Adipocyte (in vitro differentiated cells): ENCODE measurements around the gene LRRC28.
"Not testable (repeated sequence)": the region's sequence is repeated elsewhere in the genome, so short reads cannot be mapped to it uniquely, and the experiment has no call there.

Experiments
- DNase-seq: peaks from one replicate; pipeline ENCODE4 v3.0.0-alpha.2; 2015; ENCODE audit warnings: low read depth
- H3K27me3 ChIP-seq: replicated peaks from 2 replicates; pipeline ENCODE4 v1.7.0; 2013; ENCODE audit warnings: mild to moderate bottlenecking, low read length, moderate library complexity; ENCODE audit not compliant: control insufficient read depth, insufficient read depth
- H3K36me3 ChIP-seq: 2 replicates; pipeline ENCODE4 v1.7.0; 2013; ENCODE audit warnings: low read length, mild to moderate bottlenecking, moderate library complexity; ENCODE audit not compliant: control insufficient read depth, insufficient read depth, severe bottlenecking
- H3K4me1 ChIP-seq: 2 replicates; pipeline ENCODE4 v1.7.0; 2013; ENCODE audit warnings: mild to moderate bottlenecking, low read length, moderate library complexity; ENCODE audit not compliant: control insufficient read depth, insufficient read depth
- H3K4me3 ChIP-seq: 2 replicates; pipeline ENCODE4 v1.7.0; 2013; ENCODE audit warnings: mild to moderate bottlenecking, low read length, moderate library complexity
- H3K9ac ChIP-seq: 2 replicates; pipeline ENCODE4 v1.7.0; 2013; ENCODE audit warnings: mild to moderate bottlenecking, low read length, moderate library complexity
- H3K9me3 ChIP-seq: 2 replicates; pipeline ENCODE4 v1.7.0; 2013; ENCODE audit warnings: mild to moderate bottlenecking, low read length, moderate library complexity; ENCODE audit not compliant: control insufficient read depth

Gene LRRC28

DNA sequence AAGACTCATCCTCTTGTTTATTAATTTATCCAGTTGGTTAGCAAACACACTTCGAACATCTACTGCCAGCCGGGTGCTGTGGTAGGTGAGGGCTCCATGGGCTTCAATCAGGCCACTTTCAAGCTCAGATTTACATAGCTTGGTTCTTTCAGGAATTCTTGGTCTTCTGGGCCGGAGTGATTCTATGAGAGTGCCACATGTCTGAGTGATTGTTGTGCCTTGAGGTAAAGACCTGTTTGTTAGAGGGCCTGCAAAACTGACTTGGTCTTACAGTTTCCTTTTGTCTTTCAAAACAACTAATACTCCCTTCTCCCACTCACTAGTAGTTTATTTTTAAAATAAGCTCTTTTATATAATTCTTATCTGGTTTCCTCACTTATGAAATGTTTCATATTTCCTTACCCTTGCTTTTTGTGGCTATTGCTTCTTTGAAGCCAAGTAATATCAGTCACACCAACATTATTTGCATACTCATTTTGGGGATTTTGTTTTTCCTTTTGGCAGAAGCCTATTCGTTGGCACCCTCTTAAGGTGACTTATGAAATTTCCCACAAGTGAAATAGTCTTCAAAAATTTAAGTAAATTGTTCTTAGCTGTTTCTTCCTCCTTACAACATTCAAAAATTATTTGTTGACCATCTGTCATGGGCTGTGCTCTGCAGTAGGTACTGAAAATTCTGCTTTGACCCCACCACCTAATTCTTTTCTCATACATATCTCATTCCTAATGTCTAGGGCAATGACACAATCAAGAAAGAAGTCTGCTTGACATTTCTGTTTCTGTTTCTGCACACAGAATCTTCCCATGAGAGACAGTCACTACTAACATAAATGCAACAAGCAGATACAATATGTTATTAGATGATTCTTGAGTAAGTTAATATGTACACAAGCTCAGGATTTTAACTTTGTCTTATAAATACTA, 120.2 kb downstream of the LRRC28 start:
- peak overlapping the region; percentile 24 for H3K4me3 ChIP-seq
- peak; percentile 39 for DNase-seq
- no peaks in the 10 kb centered on the region for H3K27me3 ChIP-seq
- peaks cover 20% of the 10 kb centered on the region for H3K9me3 ChIP-seq
- H3K36me3 ChIP-seq = peaks cover 12% of the 10 kb centered on the region
- H3K4me1 ChIP-seq = peaks cover 15% of the 10 kb centered on the region
- peak overlapping the region; percentile 46 for H3K9ac ChIP-seq

DNA sequence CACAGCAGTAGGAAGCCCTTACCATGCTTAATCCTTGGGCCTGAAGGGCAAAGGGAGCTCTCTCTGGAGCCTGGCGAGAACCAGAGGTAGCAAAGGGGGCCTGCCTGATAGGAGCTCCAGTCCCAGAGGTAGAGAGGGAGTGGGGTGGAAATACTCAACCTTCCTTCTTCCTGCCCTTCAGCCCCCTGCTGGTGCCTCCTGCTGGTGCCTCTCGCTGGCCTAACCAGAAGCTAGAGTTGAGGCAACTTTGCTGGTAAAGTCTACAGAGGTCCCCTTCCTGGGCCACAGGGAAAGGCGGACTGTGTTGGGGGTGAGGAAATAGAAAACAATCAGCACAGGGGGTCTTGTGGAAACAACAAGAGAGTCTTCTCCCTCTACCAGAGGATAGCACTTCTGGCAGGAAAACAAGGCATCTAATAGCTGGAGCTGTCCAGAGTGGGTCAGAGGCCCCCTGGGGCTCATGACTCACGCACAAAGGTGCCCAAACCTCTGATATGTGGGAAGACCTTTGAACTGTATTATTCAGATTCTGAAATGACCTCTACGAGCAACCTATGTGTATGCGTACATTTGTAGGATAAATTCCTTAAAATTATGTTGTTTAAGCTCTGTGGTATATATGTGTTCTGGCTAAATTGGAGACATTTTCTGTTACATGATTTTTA, 133.9 kb downstream of the LRRC28 start:
- Histone ChIP-seq H3K9me3 (no peaks in the 10 kb centered on the region), H3K36me3 (no peaks in the 10 kb centered on the region), H3K27me3 (no peaks in the 10 kb centered on the region), H3K9ac (no peak overlapping the region), H3K4me1 (peaks cover 15% of the 10 kb centered on the region), H3K4me3 (no peak overlapping the region)
- no peak for DNase-seq

DNA sequence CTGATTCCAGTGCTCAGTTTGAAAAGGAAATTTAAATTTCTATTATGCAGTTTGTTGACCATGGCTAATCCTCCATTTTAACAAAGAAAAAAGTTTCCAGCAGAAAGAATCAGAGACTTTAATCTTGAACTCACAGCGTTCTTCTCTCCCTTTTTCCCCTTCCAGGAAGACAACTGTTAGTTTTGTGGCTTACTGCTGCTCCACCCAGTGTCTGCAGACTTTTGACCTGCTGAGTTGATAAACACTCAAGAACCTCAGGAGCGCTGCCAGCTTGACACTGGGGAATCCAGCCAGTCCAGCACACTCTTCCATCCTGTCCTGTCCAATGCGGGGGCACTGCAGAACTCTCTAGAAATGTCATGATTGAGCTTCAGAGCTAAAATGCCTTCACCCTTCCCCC, 134.6 kb downstream of the LRRC28 start:
- Histone ChIP-seq H3K4me3 (peak overlapping the region; percentile 13), H3K9me3 (no peaks in the 10 kb centered on the region), H3K27me3 (no peaks in the 10 kb centered on the region), H3K4me1 (peaks cover 15% of the 10 kb centered on the region), H3K36me3 (no peaks in the 10 kb centered on the region), H3K9ac (no peak overlapping the region)
- DNase-seq = peak; percentile 15

DNA sequence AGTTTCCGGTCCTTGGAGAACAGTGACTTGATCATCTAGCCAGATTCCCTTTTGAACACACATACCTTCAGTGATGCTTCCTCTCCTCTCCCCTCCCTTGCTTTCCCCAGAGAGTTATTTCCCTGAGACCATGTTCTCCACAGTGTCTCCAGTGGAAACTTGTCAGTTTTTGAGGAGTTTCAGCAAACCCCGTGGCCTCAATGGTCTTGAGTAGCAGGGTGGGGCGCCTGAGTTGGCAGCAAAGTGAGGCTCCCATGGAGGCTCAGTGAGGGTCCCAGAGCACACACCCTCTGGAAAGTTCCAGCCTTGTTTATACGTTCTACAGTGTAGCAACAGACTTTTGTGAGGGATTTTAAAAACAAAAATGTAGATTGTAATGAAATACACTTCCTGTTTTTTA, 135.1 kb downstream of the LRRC28 start:
- Histone ChIP-seq H3K4me3 (no peak overlapping the region), H3K36me3 (no peaks in the 10 kb centered on the region), H3K9ac (no peak overlapping the region), H3K27me3 (no peaks in the 10 kb centered on the region), H3K4me1 (peaks cover 15% of the 10 kb centered on the region), H3K9me3 (peaks cover 2% of the 10 kb centered on the region)
- no peak for DNase-seq

DNA sequence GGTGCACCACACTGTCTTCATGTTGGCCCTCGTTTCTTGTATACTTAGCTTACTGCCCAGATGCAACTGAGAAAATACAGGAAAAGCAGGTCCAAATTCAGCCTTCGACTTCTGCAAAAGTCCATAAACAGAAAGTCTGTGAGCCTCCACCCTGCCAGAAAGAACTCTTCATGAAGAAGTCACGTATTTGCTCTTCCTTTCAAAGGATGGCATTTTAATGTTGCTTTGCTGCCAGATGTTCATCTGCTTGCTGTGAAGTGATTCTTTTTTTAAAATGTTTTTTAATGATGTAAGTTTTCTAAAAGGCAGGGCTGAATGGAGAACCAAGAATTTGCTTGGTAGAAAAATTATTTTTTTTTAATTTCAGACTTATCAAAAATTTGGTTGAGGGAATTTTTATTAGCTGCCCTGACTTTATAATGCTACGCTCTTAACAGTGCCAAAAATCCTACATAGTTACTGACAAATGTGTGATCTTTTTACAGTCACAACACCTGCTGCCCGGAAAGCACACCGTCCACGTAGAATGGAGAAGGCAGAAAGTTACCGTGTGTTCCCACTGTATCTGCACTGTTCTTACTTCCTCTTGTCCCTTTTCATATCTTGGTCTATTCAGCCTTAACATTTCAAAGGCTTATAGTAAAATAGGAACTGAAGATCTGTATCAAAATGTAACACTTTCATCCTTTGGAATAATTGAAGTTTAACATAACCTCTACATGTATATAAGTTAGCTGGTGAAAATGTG, 136.3 kb downstream of the LRRC28 start:
- no peaks in the 10 kb centered on the region for H3K36me3 ChIP-seq
- H3K9me3 ChIP-seq = peaks cover 14% of the 10 kb centered on the region
- H3K27me3 ChIP-seq = no peaks in the 10 kb centered on the region
- DNase-seq = no peak
- no peak overlapping the region for H3K4me3 ChIP-seq
- no peak overlapping the region for H3K9ac ChIP-seq
- peaks cover 15% of the 10 kb centered on the region for H3K4me1 ChIP-seq

DNA sequence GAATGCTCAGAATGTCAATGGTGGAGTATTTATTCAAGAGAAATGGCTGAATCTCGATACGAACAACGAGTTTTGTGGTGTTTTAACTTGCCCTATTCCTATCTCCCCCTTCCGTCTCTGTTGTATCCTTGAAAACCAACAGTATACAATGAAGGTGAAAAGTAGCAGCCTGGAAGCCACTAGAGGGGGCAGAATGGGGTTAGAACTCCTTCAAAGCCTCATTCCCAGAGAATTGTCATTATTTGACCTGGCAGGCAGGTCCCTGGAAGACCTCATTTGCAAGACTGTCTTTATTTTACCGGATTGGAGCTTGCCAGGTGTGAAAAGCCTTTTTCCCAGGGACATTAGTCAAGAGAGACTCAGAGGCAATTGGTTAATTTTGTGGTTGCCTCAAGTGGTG, 139.4 kb downstream of the LRRC28 start:
- Histone ChIP-seq H3K27me3 (no peaks in the 10 kb centered on the region), H3K36me3 (no peaks in the 10 kb centered on the region), H3K4me3 (no peak overlapping the region), H3K9ac (no peak overlapping the region), H3K9me3 (peaks cover 20% of the 10 kb centered on the region), H3K4me1 (peaks cover 9% of the 10 kb centered on the region)
- DNase-seq = no peak

DNA sequence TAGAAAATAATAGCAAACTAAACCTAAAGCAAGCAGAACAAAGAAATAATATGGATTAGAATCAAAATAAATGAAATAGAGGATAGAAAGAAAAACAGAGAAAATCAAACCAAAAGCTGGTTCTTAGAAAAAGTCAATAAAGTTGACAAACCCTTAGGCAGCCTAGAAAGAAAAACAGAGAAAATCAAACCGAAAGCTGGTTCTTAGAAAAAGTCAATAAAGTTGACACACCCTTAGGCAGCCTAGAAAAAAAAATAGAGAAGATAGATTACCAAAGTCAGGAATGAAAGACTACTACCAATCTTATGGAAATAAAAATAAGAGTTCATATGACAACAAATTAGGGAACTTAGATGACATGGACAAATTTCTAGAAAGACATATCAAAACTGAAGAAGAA, 142.4 kb downstream of the LRRC28 start:
- Histone ChIP-seq H3K27me3 (no peaks in the 10 kb centered on the region), H3K4me3 (no peak overlapping the region), H3K9me3 (peaks cover 20% of the 10 kb centered on the region), H3K36me3 (no peaks in the 10 kb centered on the region), H3K9ac (no peak overlapping the region), H3K4me1 (peaks cover under 1% of the 10 kb centered on the region)
- no peak for DNase-seq

DNA sequence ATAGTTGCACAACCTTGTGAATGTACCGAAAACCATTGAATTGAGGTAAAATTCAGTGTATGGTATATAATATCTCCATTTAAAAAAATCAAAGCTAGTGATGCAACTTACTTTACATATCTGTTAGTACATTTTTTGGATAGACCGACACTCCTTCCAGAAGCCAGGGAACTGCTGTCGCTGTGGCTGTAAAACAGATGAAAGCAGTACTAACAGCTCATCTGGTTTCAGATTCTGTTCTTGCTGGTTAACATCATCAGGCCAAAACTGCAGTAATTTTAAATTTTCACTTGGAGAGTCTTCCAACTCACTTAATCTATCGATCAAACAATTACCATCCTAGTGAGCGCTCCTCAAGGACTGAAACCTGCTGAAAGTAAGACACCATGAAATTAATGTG, 145.1 kb downstream of the LRRC28 start:
- no peaks in the 10 kb centered on the region for H3K36me3 ChIP-seq
- H3K9ac ChIP-seq = no peak overlapping the region
- no peak overlapping the region for H3K4me3 ChIP-seq
- H3K27me3 ChIP-seq = no peaks in the 10 kb centered on the region
- peaks cover 18% of the 10 kb centered on the region for H3K9me3 ChIP-seq
- H3K4me1 ChIP-seq = peaks cover 5% of the 10 kb centered on the region
- no peak for DNase-seq

DNA sequence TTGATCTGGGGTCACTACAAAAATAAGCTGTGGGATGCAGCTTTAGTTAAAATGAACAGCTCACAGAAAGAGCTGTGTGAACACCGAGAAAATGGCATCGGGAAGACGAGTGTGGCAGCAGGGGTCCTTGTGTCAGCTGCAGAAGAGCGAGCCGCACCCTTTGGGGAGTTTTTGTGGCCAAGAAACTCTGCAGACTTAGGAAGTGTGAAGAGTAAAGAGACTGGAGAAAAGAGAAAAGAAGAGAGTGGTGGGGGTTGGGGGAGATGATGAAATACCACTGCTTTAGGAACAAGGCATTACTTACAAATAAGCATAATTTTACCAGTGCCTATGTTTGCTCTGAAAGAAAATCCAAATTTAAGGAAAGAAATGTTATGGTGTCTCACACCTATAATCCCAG, 147.8 kb downstream of the LRRC28 start:
- Histone ChIP-seq H3K4me1 (peaks cover 5% of the 10 kb centered on the region), H3K9me3 (no peaks in the 10 kb centered on the region), H3K9ac (no peak overlapping the region), H3K27me3 (no peaks in the 10 kb centered on the region), H3K36me3 (no peaks in the 10 kb centered on the region), H3K4me3 (no peak overlapping the region)
- no peak for DNase-seq

DNA sequence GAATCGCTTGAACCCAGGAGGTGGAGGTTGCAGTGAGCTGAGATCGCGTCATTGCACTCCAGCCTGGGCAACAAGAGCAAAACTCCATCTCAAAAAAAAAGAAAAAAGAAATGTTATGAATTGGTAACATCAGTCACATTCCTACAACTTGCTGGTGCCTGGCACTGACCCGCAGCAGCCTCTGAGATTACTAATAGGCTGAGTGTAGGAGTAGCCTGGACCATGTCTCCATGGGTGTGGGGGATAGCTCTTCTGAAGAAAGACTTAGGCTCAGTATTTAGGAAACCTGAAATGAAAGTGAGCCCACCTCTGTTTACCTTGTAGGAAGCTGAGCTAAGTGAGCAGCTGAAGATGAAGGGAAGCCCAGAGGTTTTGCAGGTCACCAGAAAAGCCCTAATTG, 148.3 kb downstream of the LRRC28 start:
- Histone ChIP-seq H3K9me3 (no peaks in the 10 kb centered on the region), H3K36me3 (no peaks in the 10 kb centered on the region), H3K27me3 (no peaks in the 10 kb centered on the region), H3K4me3 (no peak overlapping the region), H3K4me1 (peaks cover 5% of the 10 kb centered on the region), H3K9ac (no peak overlapping the region)
- no peak for DNase-seq

DNA sequence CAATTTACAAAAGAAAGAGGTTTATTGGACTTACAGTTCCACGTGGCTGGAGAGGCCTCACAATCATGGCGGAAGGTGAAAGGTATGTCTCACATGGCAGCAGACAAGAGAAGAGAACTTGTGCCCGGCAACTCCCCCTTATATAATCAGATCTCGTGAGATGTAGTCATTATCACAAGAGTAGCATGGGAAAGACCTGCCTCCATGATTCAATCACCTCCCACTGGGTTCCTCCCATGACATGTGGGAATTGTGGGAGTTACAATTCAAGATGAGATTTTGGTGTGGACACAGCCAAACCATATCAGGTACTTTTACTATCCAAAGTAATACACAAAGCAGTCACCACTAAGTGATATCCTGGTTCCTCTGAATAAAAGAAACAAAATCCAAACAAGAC, 149.9 kb downstream of the LRRC28 start:
- not testable (repeated sequence) for DNase-seq, H3K36me3 ChIP-seq, H3K4me3 ChIP-seq, H3K27me3 ChIP-seq, H3K9ac ChIP-seq, H3K4me1 ChIP-seq, H3K9me3 ChIP-seq
